ENCODE data around the gene HBZ. TPM values are rescaled to one million over a fixed set of nuclear protein-coding genes. Genes with fewer than 3 reads are reported as not detected.

The HBZ gene
- total and polyA plus RNA-seq, 2 of the 8 experiments (the other 6 are each of a cell fraction or from before 2014, with no cell fraction given) = 0.12 TPM; not detected in 1

DNA sequence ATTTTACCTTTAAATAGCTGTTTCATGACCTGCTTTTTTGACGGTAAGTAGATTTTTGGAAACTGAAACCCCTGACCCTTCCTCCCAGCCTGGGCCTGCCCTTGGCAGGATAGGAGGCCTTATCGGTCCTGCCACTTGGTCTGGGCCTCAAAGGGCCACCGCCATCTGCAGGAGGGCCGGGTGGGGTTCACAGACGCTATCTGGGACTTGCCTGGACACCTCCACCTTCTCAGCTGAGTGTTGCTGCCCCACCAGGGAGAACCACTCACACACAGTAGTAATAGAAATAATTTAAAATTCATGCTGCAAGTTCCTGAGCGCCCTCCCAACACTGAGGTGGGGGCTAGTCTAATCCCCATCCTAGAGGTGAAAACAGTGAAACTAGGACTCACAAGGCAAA, 9.4 kb upstream of the HBZ start (continued):
- TF ChIP-seq YY1 (IDR thresholded peaks at IDR 0.05; ENCODE audit: low read depth, low read length) (no peak), FOSL1 (IDR thresholded peaks at IDR 0.05; ENCODE audit: insufficient read depth, low read depth, low read length) (no peak)
- TF ChIP-seq, protein P1, sequence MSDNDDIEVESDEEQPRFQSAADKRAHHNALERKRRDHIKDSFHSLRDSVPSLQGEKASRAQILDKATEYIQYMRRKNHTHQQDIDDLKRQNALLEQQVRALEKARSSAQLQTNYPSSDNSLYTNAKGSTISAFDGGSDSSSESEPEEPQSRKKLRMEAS (IDR thresholded peaks at IDR 0.05) = no peak
